GM08714 (cell line): ENCODE results near the gene RTP4.
"Not testable (repeated sequence)": the region's sequence is repeated elsewhere in the genome, so short reads cannot be mapped to it uniquely, and the experiment has no call there.

Experiments used
- H3K4me3 ChIP-seq: fragments of 200-500 bp; sonication (Bioruptor generic); 2 replicates; pipeline ENCODE4 v1.5.1; 2014; ENCODE audit warnings: mild to moderate bottlenecking, low read length, inconsistent platforms
- ZNF274 ChIP-seq: IDR thresholded peaks from 2 replicates; pipeline ENCODE4 v1.6.1; 2012; ENCODE audit warnings: mild to moderate bottlenecking, low read depth, low read length

The RTP4 gene

GRCh38 chr3:187398955-187399354 is 30.8 kb downstream of the RTP4 start:
- no peak for TF ChIP-seq ZNF274
- H3K4me3 ChIP-seq, result no peak overlapping the region

GRCh38 chr3:187400756-187401155 is 32.6 kb downstream of the RTP4 start:
- H3K4me3 ChIP-seq, result no peak overlapping the region
- no peak for TF ChIP-seq ZNF274

GRCh38 chr3:187401856-187402255 is 33.7 kb downstream of the RTP4 start:
- H3K4me3 ChIP-seq, result no peak overlapping the region
- no peak for TF ChIP-seq ZNF274

- no peak overlapping the region for H3K4me3 ChIP-seq
- no peak for TF ChIP-seq ZNF274
Observed at GRCh38 chr3:187403768-187404288, 35.6 kb downstream of the RTP4 start.

GRCh38 chr3:187406927-187407326 is 38.7 kb downstream of the RTP4 start:
- no peak for TF ChIP-seq ZNF274
- H3K4me3 ChIP-seq, result no peak overlapping the region

- not testable (repeated sequence) for H3K4me3 ChIP-seq
Observed at GRCh38 chr3:187411991-187412781, 44.0 kb downstream of the RTP4 start.
